ENCODE measurements around the gene DNAJA3. TPM values are rescaled to one million over a fixed set of nuclear protein-coding genes. Genes with fewer than 3 reads are reported as not detected.

The DNAJA3 gene
- total and polyA plus RNA-seq, 10 of the 15 experiments (the other 5 are each of a cell fraction or from before 2014, with no cell fraction given) = 8.4 to 141 (median 60.8) TPM

DNA sequence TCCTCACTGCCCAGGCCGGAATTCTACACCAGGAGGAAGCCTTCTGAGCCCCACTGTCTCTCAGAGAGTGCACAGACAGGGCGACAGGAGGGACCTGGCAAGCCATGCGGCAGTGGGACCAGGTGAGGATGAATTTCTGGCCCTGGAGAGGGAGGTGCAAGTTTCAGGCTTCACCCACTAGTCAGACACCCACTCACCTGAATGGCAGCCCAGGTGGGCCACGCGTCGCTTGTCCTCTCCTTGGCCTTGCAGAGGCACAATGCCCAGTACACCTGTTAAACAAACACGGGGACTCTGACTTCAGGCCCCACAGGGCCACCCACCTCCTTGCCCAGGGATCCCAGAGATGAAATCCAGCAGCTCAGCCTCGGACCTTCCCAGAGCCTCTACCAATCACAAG, 13.5 kb upstream of the DNAJA3 start:
- BruUV-seq (replicated peaks) = no TSS peak
- intact Hi-C loops (cut with micrococcal nuclease; ENCODE audit: unreplicated experiment) (no loop called here), in situ Hi-C loops (cut with MboI) (no loop called here)
- peaks cover 20% of the 10 kb centered on the region for H3K4me1 ChIP-seq (ENCODE audit: control insufficient read depth, insufficient read depth, low read length)
- SMC1A ChIA-PET (ENCODE audit: uncharacterized antibody, unreplicated experiment) = interaction anchor here (0.6 kb wide), 1 partner anchor 211 kb away, joined by 3 read pairs; no protein-coding TSS in a partner anchor
- H3K27ac ChIP-seq (ENCODE audit: control insufficient read depth, insufficient read depth) = no peak overlapping the region
- ATAC-seq = no peak
- H3K4me2 ChIP-seq (ENCODE audit: control insufficient read depth, insufficient read depth) = no peak overlapping the region
- POLR2A ChIA-PET = no interaction called here
- RAD21 ChIA-PET (ENCODE audit: unreplicated experiment) = interaction anchor here (0.9 kb wide), 1 partner anchor 9 kb away, joined by 3 read pairs; no protein-coding TSS in a partner anchor
- peaks cover 38% of the 10 kb centered on the region for H3K79me2 ChIP-seq (ENCODE audit: control insufficient read depth, insufficient read depth, low read length)
- H3K9ac ChIP-seq (ENCODE audit: control insufficient read depth, insufficient read depth, low read length) = no peak overlapping the region
- H3K27me3 ChIP-seq (replicated peaks in 1 of 2; ENCODE audit: control insufficient read depth in 2 of 2, insufficient read depth in 2 of 2, low read length in 1 of 2) = no peaks in the 10 kb centered on the region
- DNase-seq (ENCODE audit: low read depth, low spot score) = no peak
- FAIRE-seq = no peak
- CTCF ChIA-PET = interaction anchor here (0.6 to 2.6 kb wide), 4 partner anchors 8 to 17 kb away, joined by 3 to 22 read pairs (median 8); no protein-coding TSS in a partner anchor
- H3K9me3 ChIP-seq (replicated peaks; ENCODE audit: control insufficient read depth, insufficient read depth, low read length) = no peaks in the 10 kb centered on the region
- peaks cover 23 to 27% of the 10 kb centered on the region in 2 experiments for H3K36me3 ChIP-seq (ENCODE audit: control insufficient read depth in 2 of 2, insufficient read depth in 2 of 2, low read length in 1 of 2)
- WGBS (ENCODE audit: insufficient coverage, insufficient replicate concordance, low lambda C conversion rate, missing lambda C conversion rate) = 95% methylated on average over 8 of the region's 8 CpGs
- TF ChIP-seq, protein P1, sequence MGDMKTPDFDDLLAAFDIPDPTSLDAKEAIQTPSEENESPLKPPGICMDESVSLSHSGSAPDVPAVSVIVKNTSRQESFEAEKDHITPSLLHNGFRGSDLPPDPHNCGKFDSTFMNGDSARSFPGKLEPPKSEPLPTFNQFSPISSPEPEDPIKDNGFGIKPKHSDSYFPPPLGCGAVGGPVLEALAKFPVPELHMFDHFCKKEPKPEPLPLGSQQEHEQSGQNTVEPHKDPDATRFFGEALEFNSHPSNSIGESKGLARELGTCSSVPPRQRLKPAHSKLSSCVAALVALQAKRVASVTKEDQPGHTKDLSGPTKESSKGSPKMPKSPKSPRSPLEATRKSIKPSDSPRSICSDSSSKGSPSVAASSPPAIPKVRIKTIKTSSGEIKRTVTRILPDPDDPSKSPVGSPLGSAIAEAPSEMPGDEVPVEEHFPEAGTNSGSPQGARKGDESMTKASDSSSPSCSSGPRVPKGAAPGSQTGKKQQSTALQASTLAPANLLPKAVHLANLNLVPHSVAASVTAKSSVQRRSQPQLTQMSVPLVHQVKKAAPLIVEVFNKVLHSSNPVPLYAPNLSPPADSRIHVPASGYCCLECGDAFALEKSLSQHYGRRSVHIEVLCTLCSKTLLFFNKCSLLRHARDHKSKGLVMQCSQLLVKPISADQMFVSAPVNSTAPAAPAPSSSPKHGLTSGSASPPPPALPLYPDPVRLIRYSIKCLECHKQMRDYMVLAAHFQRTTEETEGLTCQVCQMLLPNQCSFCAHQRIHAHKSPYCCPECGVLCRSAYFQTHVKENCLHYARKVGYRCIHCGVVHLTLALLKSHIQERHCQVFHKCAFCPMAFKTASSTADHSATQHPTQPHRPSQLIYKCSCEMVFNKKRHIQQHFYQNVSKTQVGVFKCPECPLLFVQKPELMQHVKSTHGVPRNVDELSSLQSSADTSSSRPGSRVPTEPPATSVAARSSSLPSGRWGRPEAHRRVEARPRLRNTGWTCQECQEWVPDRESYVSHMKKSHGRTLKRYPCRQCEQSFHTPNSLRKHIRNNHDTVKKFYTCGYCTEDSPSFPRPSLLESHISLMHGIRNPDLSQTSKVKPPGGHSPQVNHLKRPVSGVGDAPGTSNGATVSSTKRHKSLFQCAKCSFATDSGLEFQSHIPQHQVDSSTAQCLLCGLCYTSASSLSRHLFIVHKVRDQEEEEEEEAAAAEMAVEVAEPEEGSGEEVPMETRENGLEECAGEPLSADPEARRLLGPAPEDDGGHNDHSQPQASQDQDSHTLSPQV (IDR thresholded peaks at IDR 0.05) = no peak
- no peak for TF ChIP-seq EP300 (IDR thresholded peaks at IDR 0.05; ENCODE audit: borderline replicate concordance in 1 of 2, control insufficient read depth in 1 of 2, low read depth in 2 of 2, low read length in 2 of 2)
- TF ChIP-seq POLR2A (IDR thresholded peaks at IDR 0.05; ENCODE audit: low read depth, low read length) = peak; percentile 1; the same call in 1 of the 2 replicates
- no peak overlapping the region for H2AFZ ChIP-seq (ENCODE audit: control insufficient read depth, low read depth, low read length)
- H3K4me3 ChIP-seq = no peak overlapping the region
- peaks cover 5% of the 10 kb centered on the region for H4K20me1 ChIP-seq (ENCODE audit: control insufficient read depth, insufficient read depth)

Data from GM12878 (cell line).